CD4-positive, alpha-beta T cell (primary cell): ENCODE results near the gene ZNF609. TPM values are rescaled to one million over a fixed set of nuclear protein-coding genes. Genes with fewer than 3 reads are reported as not detected.

Experiments
- ATAC-seq: fragments of 200-7000 bp; cut with Tn5 transposase; one replicate; pipeline ENCODE4 v1.10.0; 2022; ENCODE audit warnings: mild to moderate bottlenecking; ENCODE audit not compliant: poor library complexity
- CTCF ChIA-PET: fragments of 350-600 bp; sonication (Branson Sonifier 250); formaldehyde crosslinking; loops from one replicate; lab custom pipeline; 2021; ENCODE audit warnings: antibody characterized with exemption, inconsistent platforms; lab: Charles Lee
- POLR2A ChIA-PET: fragments of 350-600 bp; sonication (Branson Sonifier 250); formaldehyde crosslinking; loops from one replicate; lab custom pipeline; 2021; ENCODE audit warnings: antibody characterized with exemption, inconsistent platforms; lab: Charles Lee
- DNase-seq, 14 experiments: peaks; one replicate each; pipeline ENCODE4 v3.0.0-alpha.2; 2013 to 2020; ENCODE audit warnings: mixed read lengths in 2 of 14
- H3K27ac ChIP-seq, 2 donors: one replicate each; pipeline versions ENCODE4 v1.5.1 to v1.7.0; 2013; ENCODE audit warnings: low read length in 2 of 2, low read depth in 1 of 2, mild to moderate bottlenecking in 1 of 2
- H3K27me3 ChIP-seq, 2 experiments: 1 replicate in 1 of 2; 2 replicates in 1 of 2; pipeline versions ENCODE4 v1.6.1 to v1.7.0; 2013; ENCODE audit warnings: low read length in 2 of 2, control low read depth in 1 of 2, mild to moderate bottlenecking in 1 of 2, moderate library complexity in 1 of 2; ENCODE audit not compliant: insufficient read depth in 2 of 2, control insufficient read depth in 1 of 2
- H3K36me3 ChIP-seq: one replicate; pipeline ENCODE4 v1.6.1; 2013; ENCODE audit warnings: low read length, control low read depth; ENCODE audit not compliant: insufficient read depth
- H3K4me1 ChIP-seq: one replicate; pipeline ENCODE4 v1.6.1; 2013; ENCODE audit warnings: low read length, control low read depth; ENCODE audit not compliant: insufficient read depth
- H3K4me3 ChIP-seq: one replicate; pipeline ENCODE4 v1.5.1; 2013; ENCODE audit warnings: mild to moderate bottlenecking, low read length, moderate library complexity
- H3K9me3 ChIP-seq, 2 experiments: 1 replicate in 1 of 2; 2 replicates in 1 of 2; pipeline versions ENCODE4 v1.6.1 to v1.7.0; 2013; ENCODE audit warnings: low read length in 2 of 2, mild to moderate bottlenecking in 2 of 2, control low read depth in 1 of 2, moderate library complexity in 1 of 2; ENCODE audit not compliant: control insufficient read depth in 1 of 2, insufficient read depth in 1 of 2
- H3K27ac Mint-ChIP-seq: one replicate; pipeline ENCODE4 v1.8.0; 2020; ENCODE audit warnings: mixed read lengths
- H3K27me3 Mint-ChIP-seq: one replicate; pipeline ENCODE4 v1.8.0; 2021; ENCODE audit warnings: mixed read lengths
- H3K36me3 Mint-ChIP-seq: one replicate; pipeline ENCODE4 v1.8.0; 2021; ENCODE audit warnings: low read depth, mixed read lengths
- H3K4me1 Mint-ChIP-seq: one replicate; pipeline ENCODE4 v1.8.0; 2021; ENCODE audit warnings: low read depth, mixed read lengths
- H3K4me3 Mint-ChIP-seq: one replicate; pipeline ENCODE4 v1.8.0; 2020; ENCODE audit warnings: mild to moderate bottlenecking, mixed read lengths
- H3K9me3 Mint-ChIP-seq: one replicate; pipeline ENCODE4 v1.8.0; 2020; ENCODE audit warnings: mixed read lengths
- CTCF ChIP-seq: fragments of 200-600 bp; IDR thresholded peaks from one replicate; pipeline ENCODE4 v1.8.0; 2022; ENCODE audit warnings: antibody characterized with exemption, mild to moderate bottlenecking
- intact Hi-C, 2 experiments: fragments of 100-400 bp; cut with DNase I in 1 of 2; cut with micrococcal nuclease in 1 of 2; formaldehyde crosslinking; loops; one replicate each; pipeline versions ENCODE4 v1.15.1 to v1.9.0; 2023 to 2025; cut with DNase I, micrococcal nuclease
- total RNA-seq, 174 experiments: library from RNA in 2 of 174; stranded (reverse) in 2 of 174; gene quantifications; one replicate each; pipeline ENCODE4 v1.2.3 and lab custom pipeline; 2021 to 2026

ZNF609 gene
- total RNA-seq, 2 experiments from 2014 or later: 62.4 to 65.3 TPM

GRCh38 chr15:64730151-64730550, 269.8 kb downstream of the ZNF609 start:
- H3K27ac ChIP-seq: no peak overlapping the region
- intact Hi-C loops: loop anchor here in 1 of 2 experiments (2.0 to 5.0 kb wide), 3 partner anchors 81 to 657 kb away; no protein-coding TSS in a partner anchor
- Mint-ChIP-seq H3K36me3 (no peaks in the 10 kb centered on the region), H3K4me1 (peaks cover 8% of the 10 kb centered on the region), H3K4me3 (no peak overlapping the region), H3K27ac (no peak overlapping the region), H3K27me3 (peaks cover 9% of the 10 kb centered on the region), H3K9me3 (no peaks in the 10 kb centered on the region)
- H3K4me3 ChIP-seq: no peak overlapping the region
- DNase-seq (no peak), ATAC-seq (no peak)
- no peak for TF ChIP-seq CTCF
- H3K27me3 ChIP-seq: no peaks in the 10 kb centered on the region
- no peaks in the 10 kb centered on the region for H3K36me3 ChIP-seq
- ChIA-PET CTCF (interaction anchor here (0.8 to 2.3 kb wide), 8 partner anchors 13 to 177 kb away, joined by 4 to 38 read pairs (median 6); no protein-coding TSS in a partner anchor), POLR2A (no interaction called here)
- H3K4me1 ChIP-seq: peaks cover 9% of the 10 kb centered on the region
- H3K9me3 ChIP-seq: no peaks in the 10 kb centered on the region

- TF ChIP-seq CTCF: peak; percentile 85
- H3K27ac Mint-ChIP-seq: no peak overlapping the region
- H3K4me3 Mint-ChIP-seq: no peak overlapping the region
- intact Hi-C loops: loop anchor here (1.0 to 5.0 kb wide), 4 partner anchors 80 to 656 kb away; no protein-coding TSS in a partner anchor
- Histone ChIP-seq H3K4me1 (peaks cover 9% of the 10 kb centered on the region), H3K27me3 (no peaks in the 10 kb centered on the region), H3K9me3 (no peaks in the 10 kb centered on the region), H3K4me3 (no peak overlapping the region), H3K27ac (no peak overlapping the region), H3K36me3 (no peaks in the 10 kb centered on the region)
- H3K9me3 Mint-ChIP-seq: no peaks in the 10 kb centered on the region
- peak; percentile 76 to 94 (median 85) for DNase-seq
- H3K27me3 Mint-ChIP-seq: peaks cover 9% of the 10 kb centered on the region
- peak; percentile 80 for ATAC-seq
- H3K4me1 Mint-ChIP-seq: peaks cover 8% of the 10 kb centered on the region
- POLR2A ChIA-PET: interaction anchor here (0.5 to 1.6 kb wide), 3 partner anchors 98 to 520 kb away, joined by 3 read pairs; no protein-coding TSS in a partner anchor
- CTCF ChIA-PET: interaction anchor here (0.5 to 2.3 kb wide), 18 partner anchors 14 to 347 kb away, joined by 3 to 38 read pairs (median 4); no protein-coding TSS in a partner anchor
- H3K36me3 Mint-ChIP-seq: no peaks in the 10 kb centered on the region
Measured at GRCh38 chr15:64731012-64731804, 270.8 kb downstream of the ZNF609 start.

GRCh38 chr15:64731805-64732151, 271.4 kb downstream of the ZNF609 start:
- POLR2A ChIA-PET: interaction anchor here (0.6 to 1.6 kb wide), 2 partner anchors 97 to 171 kb away, joined by 3 read pairs; no protein-coding TSS in a partner anchor
- peaks cover 8% of the 10 kb centered on the region for H3K4me1 Mint-ChIP-seq

More at GRCh38 chr15:64731805-64732151, 271.4 kb downstream of the ZNF609 start:
- Histone ChIP-seq H3K4me1 (peaks cover 9% of the 10 kb centered on the region), H3K36me3 (no peaks in the 10 kb centered on the region), H3K27me3 (no peaks in the 10 kb centered on the region), H3K9me3 (no peaks in the 10 kb centered on the region), H3K4me3 (no peak overlapping the region), H3K27ac (no peak overlapping the region)
- intact Hi-C loops: loop anchor here (1.0 to 5.0 kb wide), 4 partner anchors 79 to 656 kb away; no protein-coding TSS in a partner anchor
- peaks cover 9% of the 10 kb centered on the region for H3K27me3 Mint-ChIP-seq
- H3K36me3 Mint-ChIP-seq: no peaks in the 10 kb centered on the region
- CTCF ChIA-PET: interaction anchor here (0.5 to 2.3 kb wide), 17 partner anchors 14 to 346 kb away, joined by 3 to 38 read pairs (median 4); no protein-coding TSS in a partner anchor
- TF ChIP-seq CTCF: no peak
- ATAC-seq: no peak
- no peaks in the 10 kb centered on the region for H3K9me3 Mint-ChIP-seq
- H3K4me3 Mint-ChIP-seq: no peak overlapping the region
- DNase-seq: no peak
- no peak overlapping the region for H3K27ac Mint-ChIP-seq
